ENCODE data around the gene PRRG2. TPM values are rescaled to one million over a fixed set of nuclear protein-coding genes. Genes with fewer than 3 reads are reported as not detected.

PRRG2 gene
- total RNA-seq, 5 donors from 2014 or later (not counting 1 experiment from before 2014, with no cell fraction given) = 0.37 to 1.7 (median 1.2) TPM

DNA sequence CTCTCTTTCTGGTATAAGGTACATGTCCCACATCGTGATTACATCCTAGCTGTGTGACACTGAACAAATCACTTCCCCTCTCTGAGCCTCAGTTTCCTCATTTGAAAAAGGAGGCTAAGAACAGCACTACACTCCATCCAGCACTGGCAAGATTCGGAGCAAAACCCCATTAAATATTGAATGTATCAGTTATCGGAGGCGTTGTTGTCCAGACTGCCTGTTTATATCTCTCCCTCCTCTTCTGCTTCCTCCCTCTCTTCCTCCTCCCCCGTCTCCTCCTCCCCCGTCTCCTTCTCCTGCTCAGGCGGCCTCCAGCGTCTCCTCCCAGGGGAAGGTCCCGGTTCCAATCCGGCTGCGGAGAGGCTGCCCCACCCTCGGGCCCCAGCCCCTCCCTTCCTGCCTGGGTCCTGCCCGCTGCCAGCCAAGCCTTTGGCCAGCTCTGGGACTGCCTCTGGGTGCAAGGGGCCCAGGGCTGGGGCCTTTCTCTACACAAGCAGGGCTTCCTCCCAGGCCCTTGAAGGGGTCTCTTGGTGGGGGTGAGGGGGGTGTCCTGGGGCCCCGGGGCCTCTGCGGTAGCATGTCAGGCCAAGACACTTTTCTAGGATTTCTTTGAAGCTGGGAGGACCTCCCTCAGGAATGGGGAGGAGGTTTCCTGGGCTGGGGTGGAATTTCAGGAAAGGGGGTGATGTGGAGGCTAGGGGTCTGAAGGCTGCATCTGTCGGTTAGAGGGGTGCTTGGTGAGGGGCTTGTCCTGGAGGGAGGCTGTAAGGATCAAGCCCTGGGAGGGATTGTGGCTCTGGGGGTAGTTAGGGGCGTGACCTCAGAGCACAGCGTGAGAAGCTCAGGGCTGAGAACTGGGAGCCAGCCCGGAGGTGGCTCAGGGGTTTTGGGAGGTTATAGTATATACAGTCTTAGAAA is 57.0 kb downstream of the PRRG2 start:
- H3K27ac Mint-ChIP-seq = peak overlapping the region; percentile 56 to 75
- POLR2A ChIA-PET = no interaction called here
- DNase-seq = no peak
- 33% methylated on average over 9 of the region's 19 CpGs for WGBS (ENCODE audit: insufficient coverage)
- CTCF ChIA-PET = interaction anchor here in 1 of 2 donors (3.0 kb wide), 1 partner anchor 39 kb away, joined by 26 read pairs; the partner anchor contains the start of gene PRMT1
- Histone ChIP-seq H3K27ac (ENCODE audit: low read length) (no peak overlapping the region), H3K4me3 (ENCODE audit: control insufficient read depth in 1 of 2, extremely low read depth in 1 of 2, low read length in 1 of 2) (no peak overlapping the region), H3K27me3 (replicated peaks in 1 of 2; ENCODE audit: control insufficient read depth in 2 of 2, extremely low read depth in 1 of 2, insufficient read depth in 2 of 2, low read length in 1 of 2) (no peaks in the 10 kb centered on the region), H3K9me3 (no peaks in the 10 kb centered on the region), H3K4me1 (ENCODE audit: control insufficient read depth in 1 of 2, extremely low read depth in 1 of 2, insufficient read depth in 2 of 2, low read length in 2 of 2) (peaks cover 12 to 43% of the 10 kb centered on the region in 2 experiments), H3K36me3 (ENCODE audit: control insufficient read depth in 2 of 2, extremely low read depth in 1 of 2, insufficient read depth in 1 of 2, low read length in 1 of 2) (no peaks in the 10 kb centered on the region)
- ATAC-seq (replicated peaks in 1 of 4) = no peak
- no peaks in the 10 kb centered on the region for H3K9me3 Mint-ChIP-seq
- no peaks in the 10 kb centered on the region for H3K27me3 Mint-ChIP-seq
- H3K4me1 Mint-ChIP-seq = peaks cover 38 to 50% (median 48%) of the 10 kb centered on the region in 3 donors
- no peaks in the 10 kb centered on the region for H3K36me3 Mint-ChIP-seq
- H3K4me3 Mint-ChIP-seq = peak overlapping the region; percentile 38 to 96 (median 49)

DNA sequence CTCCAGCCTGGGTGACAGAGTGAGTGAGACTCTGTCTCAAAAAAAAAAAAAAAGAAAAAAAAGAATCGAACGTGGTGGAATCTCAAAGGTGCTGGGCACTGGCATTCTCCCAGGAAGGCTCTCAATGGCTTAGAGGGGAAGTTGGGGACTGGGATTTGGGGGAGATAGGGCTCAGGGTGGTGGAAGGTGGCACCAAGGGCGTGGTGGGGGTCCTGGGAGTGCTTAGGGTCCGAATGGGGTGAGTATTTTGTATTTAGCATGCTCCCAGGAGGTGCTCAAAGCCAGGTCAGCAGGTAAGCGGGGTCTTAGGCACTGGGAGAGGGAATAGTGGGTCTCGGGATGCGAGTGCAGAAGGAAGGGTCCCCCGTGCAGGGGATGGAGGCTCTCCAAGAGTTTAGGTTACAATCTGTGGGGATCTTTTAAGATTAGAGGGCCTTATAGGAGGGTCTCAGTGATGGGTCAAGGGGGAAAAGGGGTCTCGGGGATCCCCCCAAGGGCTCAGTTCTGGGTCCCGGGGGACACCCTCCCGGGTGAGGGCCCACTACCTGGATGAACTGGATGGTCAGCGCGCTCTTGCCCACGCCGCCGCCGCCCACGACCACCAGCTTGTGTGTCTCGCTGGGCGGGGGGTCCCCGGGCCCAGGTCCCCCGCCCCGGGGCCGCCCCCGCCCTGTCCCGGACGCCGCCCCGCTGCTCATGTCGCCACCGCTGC is 58.4 kb downstream of the PRRG2 start:
- DNase-seq (peak in 3 of 35 experiments; percentile 7 to 32 (median 14)), ATAC-seq (replicated peaks in 1 of 4) (no peak)
- CTCF ChIA-PET = interaction anchor here in 1 of 2 donors (0.5 to 3.0 kb wide), 12 partner anchors 22 to 1305 kb away, joined by 3 to 30 read pairs (median 4); partner anchors contain the start of genes BCL2L12, IRF3, PRMT1 and PRR12
- Histone ChIP-seq H3K4me3 (ENCODE audit: control insufficient read depth in 1 of 2, extremely low read depth in 1 of 2, low read length in 1 of 2) (peak overlapping the region; percentile 68 to 72), H3K9me3 (no peaks in the 10 kb centered on the region), H3K36me3 (ENCODE audit: control insufficient read depth in 2 of 2, extremely low read depth in 1 of 2, insufficient read depth in 1 of 2, low read length in 1 of 2) (peaks cover 0 to 3% of the 10 kb centered on the region in 2 donors), H3K27ac (ENCODE audit: low read length) (peak overlapping the region; percentile 46), H3K4me1 (ENCODE audit: control insufficient read depth in 1 of 2, extremely low read depth in 1 of 2, insufficient read depth in 2 of 2, low read length in 2 of 2) (peaks cover 16 to 51% of the 10 kb centered on the region in 2 experiments), H3K27me3 (replicated peaks in 1 of 2; ENCODE audit: control insufficient read depth in 2 of 2, extremely low read depth in 1 of 2, insufficient read depth in 2 of 2, low read length in 1 of 2) (no peaks in the 10 kb centered on the region)
- Mint-ChIP-seq H3K4me1 (peaks cover 52 to 65% (median 63%) of the 10 kb centered on the region in 3 donors), H3K27ac (peak overlapping the region; percentile 28 to 67), H3K36me3 (no peaks in the 10 kb centered on the region), H3K4me3 (peak overlapping the region; percentile 88 to 96 (median 95)), H3K27me3 (no peaks in the 10 kb centered on the region), H3K9me3 (no peaks in the 10 kb centered on the region)
- 12% methylated on average over 22 of the region's 31 CpGs for WGBS (ENCODE audit: insufficient coverage)
- POLR2A ChIA-PET = interaction anchor here (0.5 to 1.4 kb wide), 8 partner anchors 24 to 513 kb away, joined by 3 to 10 read pairs (median 5); partner anchors contain the start of genes IRF3 (in 1 of the 2), MED25 (in 1 of the 2) and NUP62 (in 1 of the 2)

DNA sequence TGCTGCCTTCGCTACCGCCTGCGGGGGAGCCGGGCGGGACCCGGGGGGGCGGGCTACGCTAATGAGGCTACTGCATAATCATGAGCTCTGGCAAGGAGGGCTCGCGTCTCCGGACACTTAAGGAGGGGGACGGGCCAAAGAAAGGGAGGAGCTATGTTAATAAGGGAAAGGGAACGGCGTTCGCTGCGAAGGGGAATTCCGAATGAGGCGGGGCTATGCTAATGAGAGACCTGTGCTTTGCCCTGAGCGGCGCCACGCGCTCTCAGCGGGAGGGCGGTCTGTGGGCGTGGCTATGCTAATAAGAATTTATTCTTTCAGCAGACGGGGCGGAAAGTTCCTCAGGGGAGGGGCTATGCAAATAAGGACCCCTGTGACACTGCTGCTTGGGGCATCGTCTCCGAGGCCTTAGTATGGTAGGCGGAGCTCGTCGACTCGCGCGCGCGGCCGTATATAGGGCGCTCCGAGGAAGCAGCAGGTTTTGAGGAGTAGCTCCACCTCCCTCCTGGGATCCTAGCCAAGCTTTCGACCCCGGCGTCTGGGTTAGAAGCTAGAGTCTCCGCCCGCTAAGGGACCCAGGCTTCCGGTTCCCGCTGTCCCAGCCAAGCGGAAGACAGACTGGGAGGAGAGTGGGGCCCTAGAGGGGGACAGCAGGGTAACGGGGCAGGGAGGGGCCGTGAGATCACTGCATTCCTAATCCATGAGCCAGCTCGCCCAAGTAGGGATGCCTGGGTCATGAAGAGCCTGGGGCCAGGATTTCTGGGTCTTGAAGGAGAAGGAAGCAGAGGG is 59.2 kb downstream of the PRRG2 start, which contains the start of gene RRAS:
Gene RRAS, minus strand, starts transcription at position 31 of the 786 bp plus-strand sequence. CDS start 45 bp downstream, outside the sequence.
- H3K27me3 ChIP-seq (replicated peaks in 1 of 2; ENCODE audit: control insufficient read depth in 2 of 2, extremely low read depth in 1 of 2, insufficient read depth in 2 of 2, low read length in 1 of 2) = no peaks in the 10 kb centered on the region
- POLR2A ChIA-PET = interaction anchor here (0.5 to 1.4 kb wide), 11 partner anchors 24 to 1475 kb away, joined by 3 to 11 read pairs (median 5); partner anchors contain the start of genes IRF3 (in 1 of the 2), MED25 (in 1 of the 2) and NUP62 (in 1 of the 2)
- Mint-ChIP-seq H3K9me3 (no peaks in the 10 kb centered on the region), H3K27me3 (no peaks in the 10 kb centered on the region), H3K4me1 (peaks cover 56 to 68% (median 67%) of the 10 kb centered on the region in 3 donors), H3K4me3 (peak within 1 kb of the TSS; percentile 88 to 96 (median 95)), H3K36me3 (no peaks in the 10 kb centered on the region), H3K27ac (peak within 1 kb of the TSS; percentile 97)
- H3K27ac ChIP-seq (ENCODE audit: low read length) = peak within 1 kb of the TSS; percentile 92
- H3K9me3 ChIP-seq = no peaks in the 10 kb centered on the region
- H3K4me1 ChIP-seq (ENCODE audit: control insufficient read depth in 1 of 2, extremely low read depth in 1 of 2, insufficient read depth in 2 of 2, low read length in 2 of 2) = peaks cover 16 to 58% of the 10 kb centered on the region in 2 experiments
- peaks cover 0 to 6% of the 10 kb centered on the region in 2 donors for H3K36me3 ChIP-seq (ENCODE audit: control insufficient read depth in 2 of 2, extremely low read depth in 1 of 2, insufficient read depth in 1 of 2, low read length in 1 of 2)
- ATAC-seq (replicated peaks in 1 of 4) (peak; percentile 71 to 76 (median 74)), DNase-seq (peak; percentile 96 to 100 (median 99))
- CTCF ChIA-PET = interaction anchor here in 1 of 2 donors (0.5 to 3.0 kb wide), 15 partner anchors 21 to 1306 kb away, joined by 3 to 30 read pairs (median 4); partner anchors contain the start of genes AP2A1, BCL2L12, IRF3 and PRMT1
- WGBS (ENCODE audit: insufficient coverage) = under 1% methylated on average over 46 of the region's 51 CpGs
- peak within 1 kb of the TSS; percentile 72 to 74 for H3K4me3 ChIP-seq (ENCODE audit: control insufficient read depth in 1 of 2, extremely low read depth in 1 of 2, low read length in 1 of 2)

Other genes with a start within 250 kb of the PRRG2 start
- 100 to 1,000 TPM; 365 to 435 (median 369) TPM for gene CD37, start 245.9 kb upstream of the PRRG2 start, total RNA-seq
- gene TEAD2, start 218.9 kb upstream of the PRRG2 start, total RNA-seq = under 1 TPM in 3 of 5 donors, not detected in 2; 0.20 to 0.43 (median 0.28) TPM
- not detected for gene DKKL1, start 217.4 kb upstream of the PRRG2 start, total RNA-seq
- gene KASH5, start 193.1 kb upstream of the PRRG2 start, total RNA-seq = under 1 TPM in 2 of 5 donors, not detected in 3; 0.25 to 0.26 TPM
- gene PTH2, start 157.9 kb upstream of the PRRG2 start, total RNA-seq = not detected
- under 1 TPM in 1 of 5 donors, not detected in 4; 0.16 TPM for gene GFY, start 155.9 kb upstream of the PRRG2 start, total RNA-seq
- gene SLC17A7, start 139.8 kb upstream of the PRRG2 start, total RNA-seq = under 1 TPM in 2 of 5 donors, not detected in 3; 0.09 to 0.20 TPM
- 100 to 1,000 TPM; 122 to 196 (median 163) TPM for gene PIH1D1, start 129.5 kb upstream of the PRRG2 start, total RNA-seq
- gene ALDH16A1, start 128.1 kb upstream of the PRRG2 start, total RNA-seq = 10 to 100 TPM; 32.8 to 57.2 (median 46.3) TPM
- gene FLT3LG, start 107.1 kb upstream of the PRRG2 start, total RNA-seq = 100 to 1,000 TPM; 238 to 356 (median 260) TPM
- 1,000 to 10,000 TPM; 5,307 to 6,396 (median 5,878) TPM for gene RPL13A, start 93.7 kb upstream of the PRRG2 start, total RNA-seq
- 1,000 to 10,000 TPM; 2,401 to 3,215 (median 2,914) TPM for gene RPS11, start 84.9 kb upstream of the PRRG2 start, total RNA-seq
- 10 to 100 TPM; 20.3 to 41.5 (median 26.4) TPM for gene FCGRT, start 68.7 kb upstream of the PRRG2 start, total RNA-seq
- 1 to 10 TPM; 1.2 to 5.7 (median 1.3) TPM for gene RCN3, start 53.3 kb upstream of the PRRG2 start, total RNA-seq
- 100 to 1,000 TPM; 152 to 297 (median 176) TPM for gene NOSIP, start 760 bp upstream of the PRRG2 start, total RNA-seq
- gene PRR12, start 9.9 kb downstream of the PRRG2 start, total RNA-seq = 10 to 100 TPM; 50.8 to 81.7 (median 78.8) TPM
- 10 to 100 TPM in 3 of 5 donors, 1 to 10 TPM in 2; 8.5 to 15.4 (median 13.0) TPM for gene RRAS, start 58.8 kb downstream of the PRRG2 start, total RNA-seq
- 10 to 100 TPM; 40.0 to 81.9 (median 75.4) TPM for gene SCAF1, start 60.9 kb downstream of the PRRG2 start, total RNA-seq
- gene IRF3, start 84.5 kb downstream of the PRRG2 start, total RNA-seq = 100 to 1,000 TPM; 191 to 376 (median 350) TPM
- 10 to 100 TPM; 15.6 to 26.6 (median 24.1) TPM for gene BCL2L12, start 84.6 kb downstream of the PRRG2 start, total RNA-seq
- 100 to 1,000 TPM in 3 of 5 donors, 10 to 100 TPM in 2; 72.0 to 116 (median 107) TPM for gene PRMT1, start 96.0 kb downstream of the PRRG2 start, total RNA-seq
- 1 to 10 TPM; 3.5 to 6.4 (median 5.6) TPM for gene ADM5, start 108.3 kb downstream of the PRRG2 start, total RNA-seq
- 1 to 10 TPM in 4 of 5 donors, not detected in 1; 1.4 to 2.2 (median 1.5) TPM for gene CPT1C, start 109.8 kb downstream of the PRRG2 start, total RNA-seq
- gene TSKS, start 182.0 kb downstream of the PRRG2 start, total RNA-seq = 1 to 10 TPM in 3 of 5 donors, under 1 TPM in 2; 0.23 to 4.1 (median 2.1) TPM
- 10 to 100 TPM; 49.6 to 64.8 (median 62.2) TPM for gene AP2A1, start 185.7 kb downstream of the PRRG2 start, total RNA-seq
- 10 to 100 TPM; 12.8 to 31.2 (median 23.7) TPM for gene FUZ, start 232.0 kb downstream of the PRRG2 start, total RNA-seq
- gene MED25, start 237.0 kb downstream of the PRRG2 start, total RNA-seq = 10 to 100 TPM; 46.0 to 64.1 (median 57.6) TPM